Fibroblast of skin of left quadriceps (primary cell): Measurements from ENCODE around the gene ARGLU1.
"Not testable (repeated sequence)": the region's sequence is repeated elsewhere in the genome, so short reads cannot be mapped to it uniquely, and the experiment has no call there.

Experiments used
- DNase-seq, 2 experiments: peaks; one replicate each; pipeline ENCODE4 v3.0.0-alpha.2; 2013; ENCODE audit warnings: low read depth in 2 of 2

The ARGLU1 gene, protein sequence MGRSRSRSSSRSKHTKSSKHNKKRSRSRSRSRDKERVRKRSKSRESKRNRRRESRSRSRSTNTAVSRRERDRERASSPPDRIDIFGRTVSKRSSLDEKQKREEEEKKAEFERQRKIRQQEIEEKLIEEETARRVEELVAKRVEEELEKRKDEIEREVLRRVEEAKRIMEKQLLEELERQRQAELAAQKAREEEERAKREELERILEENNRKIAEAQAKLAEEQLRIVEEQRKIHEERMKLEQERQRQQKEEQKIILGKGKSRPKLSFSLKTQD

GRCh38 chr13:106567474-106568298, at the start of gene ARGLU1:
TSS of gene ARGLU1 (minus strand) at chr13:106568137. CDS start at chr13:106567919, 218 bp downstream.
- DNase-seq = peak; percentile 79

- no peak for DNase-seq
Measured at GRCh38 chr13:106617561-106617960, 49.6 kb upstream of the ARGLU1 start.

DNA sequence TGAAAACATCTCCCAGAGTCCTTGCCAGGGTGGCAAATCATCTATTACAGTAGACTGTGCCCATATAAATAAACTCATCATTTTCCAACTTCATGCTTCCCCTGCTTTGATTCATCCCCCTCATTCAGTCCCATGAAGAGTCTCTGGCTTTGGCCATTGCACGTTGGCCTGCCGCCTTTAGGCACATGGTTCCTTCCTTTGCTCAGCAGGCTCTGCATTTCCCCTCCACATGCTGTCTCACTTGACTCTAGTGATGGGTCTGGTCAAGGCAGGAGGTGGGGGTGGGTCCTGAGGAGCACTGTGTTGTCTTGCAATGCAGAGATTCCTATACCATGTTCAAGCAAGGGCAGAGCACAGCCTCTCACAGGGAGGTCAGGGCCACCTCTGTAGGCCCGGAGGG, 48.8 kb upstream of the ARGLU1 start:
- DNase-seq = no peak

GRCh38 chr13:106614874-106615273, 46.9 kb upstream of the ARGLU1 start:
- no peak for DNase-seq

GRCh38 chr13:106612688-106613087, 44.8 kb upstream of the ARGLU1 start:
- DNase-seq = peak; percentile 28 to 46

- peak in 1 of 2 experiments; percentile 16 for DNase-seq
Measured at GRCh38 chr13:106610486-106610885, 42.5 kb upstream of the ARGLU1 start.

DNA sequence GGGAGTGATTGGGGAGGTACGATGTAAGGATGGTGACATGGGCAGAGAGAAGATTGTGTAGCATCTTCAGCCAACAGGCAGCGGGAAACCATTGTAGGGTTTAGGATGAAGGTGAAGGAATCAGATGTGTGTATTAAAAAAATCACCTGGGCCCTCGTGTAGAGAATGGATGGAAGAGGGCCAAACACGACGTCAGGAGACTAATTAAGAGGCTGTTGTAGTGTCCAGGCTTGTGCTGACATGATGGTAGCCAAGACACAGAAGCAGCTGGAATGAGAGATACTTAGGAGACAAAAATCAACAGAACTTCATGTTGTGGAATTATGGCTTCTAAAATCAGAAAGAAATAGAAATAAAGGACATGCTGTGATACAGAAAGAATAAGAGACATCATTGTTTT, 41.2 kb upstream of the ARGLU1 start:
- DNase-seq = no peak

DNA sequence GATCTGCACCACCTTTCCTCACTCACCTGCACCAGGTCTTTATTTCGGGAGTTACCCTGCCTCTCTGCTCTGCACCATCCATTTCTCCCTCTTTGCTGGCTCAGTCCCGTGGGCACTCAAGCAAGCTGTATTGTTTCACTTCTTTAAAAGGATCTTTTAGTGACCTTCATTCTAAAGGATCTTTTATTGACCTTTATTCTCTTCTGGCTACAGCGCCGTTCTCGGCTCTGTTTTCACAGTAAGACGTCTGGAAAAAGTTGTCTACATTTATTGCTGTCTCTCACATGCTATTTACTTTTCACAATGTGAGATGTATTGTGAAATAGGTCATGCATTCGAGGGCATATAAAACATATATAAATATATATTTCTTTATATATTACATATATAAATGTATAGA, 35.6 kb upstream of the ARGLU1 start:
- DNase-seq = no peak

GRCh38 chr13:106602178-106602577, 34.2 kb upstream of the ARGLU1 start:
- DNase-seq = no peak

- DNase-seq = no peak
Measured at GRCh38 chr13:106601489-106601888, 33.6 kb upstream of the ARGLU1 start.

DNA sequence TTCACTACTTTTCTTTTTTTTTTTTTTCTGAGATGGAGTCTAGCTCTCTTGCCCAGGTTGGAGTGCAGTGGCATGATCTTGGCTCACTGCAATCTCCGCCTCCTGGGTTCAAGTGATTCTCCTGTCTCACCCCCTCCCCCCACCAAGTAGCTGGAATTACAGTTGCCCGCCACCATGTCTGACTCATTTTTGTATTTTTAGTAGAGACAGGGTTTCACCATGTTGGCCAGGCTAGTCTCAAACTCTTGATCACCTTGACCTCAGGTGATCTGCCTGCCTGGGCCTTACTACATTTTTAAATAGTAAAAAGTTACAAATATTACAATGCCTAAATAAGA, 32.8 kb upstream of the ARGLU1 start:
- DNase-seq = not testable (repeated sequence)

DNA sequence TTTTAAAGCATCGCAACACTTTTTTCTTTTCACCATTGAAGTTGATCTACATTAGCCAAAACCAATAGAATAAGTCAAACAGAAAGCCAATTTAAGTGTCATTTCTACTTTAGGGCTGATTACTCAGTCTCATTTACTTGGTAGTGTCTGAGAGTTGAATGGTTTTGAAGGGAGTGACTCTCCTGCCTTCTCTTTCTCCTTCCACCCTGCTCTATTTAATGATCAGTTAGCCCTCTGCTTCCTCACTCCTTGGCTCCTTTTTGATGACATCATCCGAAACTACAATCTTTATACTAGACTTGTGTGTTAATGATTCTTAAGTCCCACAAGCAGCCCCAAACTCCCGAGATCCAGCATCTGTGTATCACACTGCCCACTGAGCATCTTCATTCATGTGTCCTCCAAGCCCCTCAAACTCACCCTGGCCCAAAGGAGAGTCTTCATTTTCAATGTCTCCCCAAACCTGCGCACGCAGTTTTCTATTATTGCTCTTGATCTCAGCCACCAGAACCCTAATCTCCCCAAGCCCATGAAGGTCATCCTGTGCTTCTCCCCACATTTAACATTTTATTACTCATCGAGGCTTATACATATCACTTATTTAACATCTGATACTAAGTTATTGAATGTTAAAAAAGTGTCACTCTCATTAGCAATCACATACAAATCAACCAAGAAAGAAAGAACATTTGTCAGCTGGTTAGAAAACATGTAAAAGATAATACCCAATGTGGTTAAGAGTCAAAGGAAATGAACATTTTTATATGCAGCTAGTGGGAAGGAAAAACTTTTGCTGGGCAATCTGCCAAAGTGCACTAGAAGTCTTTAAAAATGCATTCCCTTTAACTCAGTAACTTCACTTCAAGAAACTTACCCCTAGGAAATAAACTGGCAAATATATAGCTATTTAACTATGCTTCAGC, 32.2 kb upstream of the ARGLU1 start:
- DNase-seq = peak; percentile 80 to 85

- DNase-seq = no peak
Measured at GRCh38 chr13:106597749-106598395, 29.9 kb upstream of the ARGLU1 start.

- DNase-seq = no peak
Measured at GRCh38 chr13:106597186-106597585, 29.2 kb upstream of the ARGLU1 start.

- DNase-seq = no peak
Measured at GRCh38 chr13:106596275-106596937, 28.5 kb upstream of the ARGLU1 start.

- no peak for DNase-seq
Measured at GRCh38 chr13:106595625-106596024, 27.7 kb upstream of the ARGLU1 start.

DNA sequence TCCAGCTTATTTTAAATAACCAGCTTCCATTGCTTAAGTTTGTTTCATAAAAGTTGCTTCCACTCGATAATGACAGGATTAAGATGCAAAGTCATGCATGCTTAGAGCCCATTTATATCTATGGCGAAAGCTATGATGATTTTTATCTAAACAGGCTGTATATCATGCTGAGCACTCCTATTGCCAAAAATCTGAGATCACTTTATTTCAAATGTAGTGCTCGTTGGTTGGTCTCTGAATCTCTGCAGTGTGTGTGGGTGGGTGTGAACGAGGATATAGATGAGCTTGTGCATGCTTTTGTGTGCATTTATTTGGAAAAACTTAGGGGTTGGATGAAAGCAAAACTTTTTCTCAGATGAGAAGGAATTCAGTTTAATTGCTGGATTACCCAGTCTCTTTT, 27.0 kb upstream of the ARGLU1 start:
- peak in 1 of 2 experiments; percentile 32 for DNase-seq

- no peak for DNase-seq
Measured at GRCh38 chr13:106593132-106593531, 25.2 kb upstream of the ARGLU1 start.

- no peak for DNase-seq
Measured at GRCh38 chr13:106591299-106591698, 23.4 kb upstream of the ARGLU1 start.

- DNase-seq = no peak
Measured at GRCh38 chr13:106589716-106590115, 21.8 kb upstream of the ARGLU1 start.

DNA sequence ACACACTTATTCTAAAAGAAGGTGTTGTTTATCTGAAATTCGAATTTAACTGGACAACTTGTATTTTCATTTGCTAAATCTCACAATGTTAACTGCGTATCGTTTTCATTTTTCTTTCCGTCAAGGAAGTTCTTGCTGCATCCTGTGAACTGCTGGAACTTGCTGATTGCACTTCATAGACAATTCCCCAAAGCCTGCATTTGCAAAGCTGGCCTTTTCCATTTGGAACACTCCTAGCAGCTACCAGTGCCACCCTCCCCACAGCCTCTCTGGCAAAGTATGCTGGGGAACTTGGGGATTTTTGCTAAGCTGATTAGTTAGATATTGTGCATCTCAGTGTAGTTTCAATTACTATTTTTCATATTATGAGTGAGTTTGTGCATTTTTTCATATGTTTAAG, 20.4 kb upstream of the ARGLU1 start:
- DNase-seq = no peak
